ENCODE data around the gene CTF1. TPM values are rescaled to one million over a fixed set of nuclear protein-coding genes. Genes with fewer than 3 reads are reported as not detected.
"Not testable (repeated sequence)": the region's sequence is repeated elsewhere in the genome, so short reads cannot be mapped to it uniquely, and the experiment has no call there.

CTF1 gene
- total RNA-seq, 1 donor from 2014 or later: 5.2 TPM

GRCh38 chr16:30858829-30859423 lies 37.5 kb upstream of the CTF1 start:
- Mint-ChIP-seq H3K27ac (ENCODE audit: unreplicated experiment) (no peak overlapping the region), H3K4me3 (ENCODE audit: unreplicated experiment) (peak overlapping the region; percentile 9), H3K4me1 (ENCODE audit: low read depth, unreplicated experiment) (peaks cover 10% of the 10 kb centered on the region), H3K9me3 (ENCODE audit: unreplicated experiment) (peaks cover 3% of the 10 kb centered on the region), H3K27me3 (ENCODE audit: low read depth, unreplicated experiment) (no peaks in the 10 kb centered on the region), H3K36me3 (ENCODE audit: low read depth, unreplicated experiment) (peaks cover 10% of the 10 kb centered on the region)
- Histone ChIP-seq H3K4me3 (ENCODE audit: insufficient read depth, low read depth, low read length) (no peak overlapping the region), H3K9me3 (ENCODE audit: insufficient read depth, low read depth, low read length) (no peaks in the 10 kb centered on the region), H3K9ac (ENCODE audit: low read length) (no peak overlapping the region), H2AFZ (ENCODE audit: low read depth, low read length) (no peak overlapping the region), H3K79me2 (ENCODE audit: insufficient read depth, low read length) (no peaks in the 10 kb centered on the region), H3K27me3 (ENCODE audit: insufficient read depth, low read length) (no peaks in the 10 kb centered on the region), H3K4me1 (ENCODE audit: insufficient read depth, low read length) (no peaks in the 10 kb centered on the region), H3K4me2 (ENCODE audit: low read length) (no peak overlapping the region), H4K20me1 (ENCODE audit: insufficient read depth, low read length) (peaks cover 4% of the 10 kb centered on the region), H3K27ac (ENCODE audit: low read depth, low read length) (no peak overlapping the region), H3K36me3 (ENCODE audit: insufficient read depth, low read length) (peaks cover 3% of the 10 kb centered on the region)
- DNase-seq (ENCODE audit: low read depth): no peak
- FAIRE-seq: no peak
- TF ChIP-seq CTCF (IDR thresholded peaks at IDR 0.05; ENCODE audit: insufficient read depth, low read depth, low read length): no peak
- TF ChIP-seq EZH2 (IDR thresholded peaks at IDR 0.05; ENCODE audit: insufficient read depth, low read length): no peak

GRCh38 chr16:30860729-30861128 lies 35.7 kb upstream of the CTF1 start:
- H3K36me3 Mint-ChIP-seq (ENCODE audit: low read depth, unreplicated experiment); H3K36me3 ChIP-seq (ENCODE audit: insufficient read depth, low read length); H3K27me3 ChIP-seq (ENCODE audit: insufficient read depth, low read length); H3K4me2 ChIP-seq (ENCODE audit: low read length); H3K27me3 Mint-ChIP-seq (ENCODE audit: low read depth, unreplicated experiment); H2AFZ ChIP-seq (ENCODE audit: low read depth, low read length); FAIRE-seq; DNase-seq (ENCODE audit: low read depth); H3K9me3 Mint-ChIP-seq (ENCODE audit: unreplicated experiment); H4K20me1 ChIP-seq (ENCODE audit: insufficient read depth, low read length); H3K9ac ChIP-seq (ENCODE audit: low read length); H3K27ac Mint-ChIP-seq (ENCODE audit: unreplicated experiment); H3K27ac ChIP-seq (ENCODE audit: low read depth, low read length); H3K79me2 ChIP-seq (ENCODE audit: insufficient read depth, low read length); H3K4me3 Mint-ChIP-seq (ENCODE audit: unreplicated experiment); H3K9me3 ChIP-seq (ENCODE audit: insufficient read depth, low read depth, low read length); H3K4me1 ChIP-seq (ENCODE audit: insufficient read depth, low read length); H3K4me3 ChIP-seq (ENCODE audit: insufficient read depth, low read depth, low read length): not testable (repeated sequence)
- H3K4me1 Mint-ChIP-seq (ENCODE audit: low read depth, unreplicated experiment): peaks cover 10% of the 10 kb centered on the region

- H3K9me3 ChIP-seq (ENCODE audit: insufficient read depth, low read depth, low read length); H3K4me3 ChIP-seq (ENCODE audit: insufficient read depth, low read depth, low read length); FAIRE-seq; H3K4me3 Mint-ChIP-seq (ENCODE audit: unreplicated experiment); H4K20me1 ChIP-seq (ENCODE audit: insufficient read depth, low read length); H2AFZ ChIP-seq (ENCODE audit: low read depth, low read length); H3K27ac Mint-ChIP-seq (ENCODE audit: unreplicated experiment); H3K79me2 ChIP-seq (ENCODE audit: insufficient read depth, low read length); DNase-seq (ENCODE audit: low read depth); H3K27me3 Mint-ChIP-seq (ENCODE audit: low read depth, unreplicated experiment); H3K4me1 Mint-ChIP-seq (ENCODE audit: low read depth, unreplicated experiment); H3K27me3 ChIP-seq (ENCODE audit: insufficient read depth, low read length); H3K4me2 ChIP-seq (ENCODE audit: low read length); H3K36me3 ChIP-seq (ENCODE audit: insufficient read depth, low read length); H3K4me1 ChIP-seq (ENCODE audit: insufficient read depth, low read length); H3K27ac ChIP-seq (ENCODE audit: low read depth, low read length); H3K9me3 Mint-ChIP-seq (ENCODE audit: unreplicated experiment); H3K9ac ChIP-seq (ENCODE audit: low read length): not testable (repeated sequence)
- peaks cover 15% of the 10 kb centered on the region for H3K36me3 Mint-ChIP-seq (ENCODE audit: low read depth, unreplicated experiment)
Measured at GRCh38 chr16:30863178-30863577, 33.2 kb upstream of the CTF1 start.
